Choroid plexus epithelial cell (primary cell): ENCODE data around the gene PRKAR2B.

Source experiments
- DNase-seq: peaks from one replicate; pipeline ENCODE4 v3.0.0-alpha.2; 2010; ENCODE audit warnings: low read depth
- H3K4me3 ChIP-seq: 2 replicates; pipeline ENCODE4 v1.5.1; 2011; ENCODE audit warnings: low read depth, mild to moderate bottlenecking, control low read depth, low read length, moderate library complexity
- CTCF ChIP-seq: conservative IDR thresholded peaks from 2 replicates; pipeline ENCODE4 v1.5.1; 2011; ENCODE audit warnings: low read depth, mild to moderate bottlenecking, control low read depth, inconsistent platforms, low read length, moderate library complexity

PRKAR2B gene

GRCh38 chr7:107002529-107002998, 41.9 kb upstream of the PRKAR2B start:
- no peak for TF ChIP-seq CTCF
- H3K4me3 ChIP-seq, result no peak overlapping the region
- DNase-seq, result no peak

GRCh38 chr7:107007007-107007891, 37.3 kb upstream of the PRKAR2B start:
- H3K4me3 ChIP-seq, result no peak overlapping the region
- TF ChIP-seq CTCF, result no peak
- no peak for DNase-seq

- DNase-seq, result no peak
- H3K4me3 ChIP-seq, result no peak overlapping the region
- no peak for TF ChIP-seq CTCF
These were observed 36.6 kb upstream of the PRKAR2B start for GRCh38 chr7:107007892-107008287.

GRCh38 chr7:107009846-107010203, 34.7 kb upstream of the PRKAR2B start:
- no peak for TF ChIP-seq CTCF
- H3K4me3 ChIP-seq, result no peak overlapping the region
- DNase-seq, result no peak

GRCh38 chr7:107012691-107013090, 31.8 kb upstream of the PRKAR2B start:
- H3K4me3 ChIP-seq, result no peak overlapping the region
- no peak for DNase-seq
- no peak for TF ChIP-seq CTCF

- peak; percentile 33 for DNase-seq
- H3K4me3 ChIP-seq, result no peak overlapping the region
- TF ChIP-seq CTCF, result no peak
These were observed 30.0 kb upstream of the PRKAR2B start for GRCh38 chr7:107014387-107015023.
